GM12878 (cell line): ENCODE results near the gene TOX4. TPM values are rescaled to one million over a fixed set of nuclear protein-coding genes. Genes with fewer than 3 reads are reported as not detected.

Experiments used
- ATAC-seq: fragments of 200-7000 bp; cut with Tn5 transposase; 3 replicates; pipeline ENCODE4 v1.9.1; 2020; ENCODE audit warnings: mild to moderate bottlenecking, moderate library complexity
- BruUV-seq: library from RNA; stranded (reverse); fragments of 400-500 nt; replicated peaks from 2 replicates; lab custom pipeline; 2021; lab: Mats Ljungman, UMichigan
- CTCF ChIA-PET: fragments of 300-600 bp; sonication (Branson Sonifier 250); formaldehyde crosslinking; extraction: SDS; loops from one replicate; lab custom pipeline; 2021; ENCODE audit warnings: inconsistent platforms; lab: Yijun Ruan, JAX
- POLR2A ChIA-PET: fragments of 350-600 bp; formaldehyde crosslinking; extraction: SDS; loops from one replicate; lab custom pipeline; 2021; ENCODE audit warnings: inconsistent platforms; lab: Charles Lee
- RAD21 ChIA-PET: fragments of 300-600 bp; sonication (Branson Sonifier 250); formaldehyde crosslinking; loops from one replicate; lab custom pipeline; 2023; ENCODE audit warnings: antibody characterized with exemption; ENCODE audit not compliant: unreplicated experiment; lab: Charles Lee
- SMC1A ChIA-PET: fragments of 300-600 bp; sonication (Branson Sonifier 250); formaldehyde crosslinking; loops from one replicate; lab custom pipeline; 2023; ENCODE audit not compliant: unreplicated experiment, uncharacterized antibody; lab: Charles Lee
- DNase-seq: peaks from one replicate; pipeline ENCODE4 v3.0.0-alpha.2; 2011; ENCODE audit warnings: low read depth, low spot score
- FAIRE-seq: peaks from 3 replicates; lab custom pipeline; 2011; peaks lifted over from hg19 to GRCh38; lab: Jason Lieb, UNC
- H2AFZ ChIP-seq: 2 replicates; pipeline ENCODE4 v1.6.0; 2011; ENCODE audit warnings: low read depth, low read length, control low read depth; ENCODE audit not compliant: control insufficient read depth
- H3K27ac ChIP-seq: 2 replicates; pipeline ENCODE4 v1.5.1; 2011; ENCODE audit warnings: control low read depth; ENCODE audit not compliant: control insufficient read depth, insufficient read depth
- H3K27me3 ChIP-seq, 2 experiments: replicated peaks in 1 of 2; 2 replicates each; pipeline versions ENCODE4 v1.6.0 to v1.6.1; 2011; ENCODE audit warnings: low read length in 1 of 2; ENCODE audit not compliant: control insufficient read depth in 2 of 2, insufficient read depth in 2 of 2
- H3K36me3 ChIP-seq, 2 experiments: 2 replicates each; pipeline ENCODE4 v1.5.1; 2011; ENCODE audit warnings: low read length in 1 of 2; ENCODE audit not compliant: control insufficient read depth in 2 of 2, insufficient read depth in 2 of 2
- H3K4me1 ChIP-seq: 2 replicates; pipeline ENCODE4 v1.6.1; 2011; ENCODE audit warnings: mild to moderate bottlenecking, low read length, moderate library complexity, mixed read lengths; ENCODE audit not compliant: control insufficient read depth, insufficient read depth
- H3K4me2 ChIP-seq: 2 replicates; pipeline ENCODE4 v1.6.0; 2011; ENCODE audit warnings: control low read depth; ENCODE audit not compliant: control insufficient read depth, insufficient read depth
- H3K4me3 ChIP-seq: fragments of 200-600 bp; sonication (generic); 2 replicates; pipeline ENCODE4 v1.5.1; 2016
- H3K79me2 ChIP-seq: 2 replicates; pipeline ENCODE4 v1.6.0; 2011; ENCODE audit warnings: low read length; ENCODE audit not compliant: control insufficient read depth, insufficient read depth
- H3K9ac ChIP-seq: 2 replicates; pipeline ENCODE4 v1.8.0; 2011; ENCODE audit warnings: low read length, control low read depth, mixed read lengths; ENCODE audit not compliant: control insufficient read depth, insufficient read depth
- H3K9me3 ChIP-seq: replicated peaks from 3 replicates; pipeline ENCODE4 v1.5.1; 2011; ENCODE audit warnings: mild to moderate bottlenecking, low read length; ENCODE audit not compliant: control insufficient read depth, insufficient read depth
- H4K20me1 ChIP-seq: 2 replicates; pipeline ENCODE4 v1.6.0; 2011; ENCODE audit not compliant: control insufficient read depth, insufficient read depth
- BHLHE40 ChIP-seq, 2 experiments: fragments of 450-650 bp in 1 of 2; IDR thresholded peaks; 2 replicates each; pipeline ENCODE4 v1.6.1; 2011 to 2017; ENCODE audit warnings: low read depth in 2 of 2, borderline replicate concordance in 1 of 2, improper control_type of control experiment in 1 of 2, low read length in 1 of 2, mild to moderate bottlenecking in 1 of 2
- CREM ChIP-seq: IDR thresholded peaks from 2 replicates; pipeline ENCODE4 v1.6.1; 2014; ENCODE audit warnings: antibody characterized with exemption, low read depth
- E4F1 ChIP-seq: fragments of 450-650 bp; IDR thresholded peaks from 2 replicates; pipeline ENCODE4 v1.6.1; 2018; ENCODE audit warnings: borderline replicate concordance, mild to moderate bottlenecking; ENCODE audit not compliant: partially characterized antibody
- ETV6 ChIP-seq, 2 experiments: fragments of 450-650 bp in 1 of 2; IDR thresholded peaks in 1 of 2; conservative IDR thresholded peaks in 1 of 2; 2 replicates each; pipeline ENCODE4 v1.6.1; 2014; ENCODE audit warnings: antibody characterized with exemption in 1 of 2, borderline replicate concordance in 1 of 2, low read depth in 1 of 2, mild to moderate bottlenecking in 1 of 2, moderate library complexity in 1 of 2
- IKZF2 ChIP-seq, 2 experiments: fragments of 450-650 bp; IDR thresholded peaks; 2 replicates each; pipeline ENCODE4 v1.6.1; 2017; ENCODE audit warnings: mild to moderate bottlenecking in 2 of 2, moderate library complexity in 2 of 2
- JUND ChIP-seq: IDR thresholded peaks from 2 replicates; pipeline ENCODE4 v1.6.1; 2012; ENCODE audit warnings: low read depth, mild to moderate bottlenecking, low read length, improper control_type of control experiment, moderate library complexity
- KLF5 ChIP-seq: fragments of 450-650 bp; IDR thresholded peaks from 2 replicates; pipeline ENCODE4 v1.6.1; 2014; ENCODE audit warnings: mild to moderate bottlenecking; ENCODE audit not compliant: partially characterized antibody
- MTA2 ChIP-seq: fragments of 450-650 bp; IDR thresholded peaks from 2 replicates; pipeline ENCODE4 v1.6.1; 2016; ENCODE audit warnings: low read depth, mild to moderate bottlenecking, moderate library complexity
- POLR2A ChIP-seq: IDR thresholded peaks from 2 replicates; pipeline ENCODE4 v1.6.1; 2011; ENCODE audit warnings: low read depth, mild to moderate bottlenecking, low read length
- SIN3A ChIP-seq: IDR thresholded peaks from 2 replicates; pipeline ENCODE4 v1.6.1; 2012; ENCODE audit warnings: low read depth, low read length, improper control_type of control experiment
- SMAD1 ChIP-seq: fragments of 450-650 bp; IDR thresholded peaks from 2 replicates; pipeline ENCODE4 v1.6.1; 2018; ENCODE audit warnings: mild to moderate bottlenecking, low read depth; ENCODE audit not compliant: partially characterized antibody
- SMAD5 ChIP-seq: IDR thresholded peaks from 2 replicates; pipeline ENCODE4 v1.6.1; 2016; ENCODE audit warnings: antibody characterized with exemption, low read depth
- TCF12 ChIP-seq: IDR thresholded peaks from 2 replicates; pipeline ENCODE4 v1.6.1; 2011; ENCODE audit warnings: low read depth, mild to moderate bottlenecking, low read length
- ZBTB4 ChIP-seq: fragments of 450-650 bp; formaldehyde crosslinking; IDR thresholded peaks from 2 replicates; pipeline ENCODE4 v1.4.0; 2022; ENCODE audit warnings: mild to moderate bottlenecking, moderate library complexity
- ZNF592 ChIP-seq: fragments of 450-650 bp; IDR thresholded peaks from 2 replicates; pipeline ENCODE4 v1.6.1; 2017; ENCODE audit warnings: mild to moderate bottlenecking, moderate library complexity
- ZZZ3 ChIP-seq: IDR thresholded peaks from 2 replicates; pipeline ENCODE4 v1.6.1; 2011; ENCODE audit warnings: low read depth; ENCODE audit not compliant: control insufficient read depth, insufficient read length
- WGBS: methylation state at CpG from one replicate; pipeline ENCODE4 v1.1.6; 2016; ENCODE audit warnings: low lambda C conversion rate; ENCODE audit not compliant: insufficient replicate concordance, insufficient coverage; ENCODE audit errors: missing lambda C conversion rate; 5-methylcytosine and 5-hydroxymethylcytosine counted together
- in situ Hi-C: fragments of 300-500 bp; cut with MboI; formaldehyde crosslinking; loops from 9 replicates; pipeline ENCODE4 v1.14.3; 2018; ENCODE audit warnings: mixed read lengths
- intact Hi-C: fragments of 100-400 bp; cut with micrococcal nuclease; formaldehyde crosslinking; loops from one replicate; pipeline ENCODE4 v1.14.2; 2022; ENCODE audit not compliant: unreplicated experiment
- polyA plus RNA-seq, 11 experiments: library from polyadenylated mRNA; depleted of rRNA in 4 of 11; unstranded in 6 of 11; stranded (reverse) in 5 of 11; fragments of >200 nt; fragmentation: Nextera tagmentation in 4 of 11; fragmentation: Illumina TruSeq in 1 of 11; extraction: Ambion mirVana in 4 of 11; extraction: Trizol in 1 of 11; gene quantifications; 1 replicate in 1 of 11; 2 replicates in 10 of 11; pipeline versions ENCODE4 v1.2.1 to v1.2.3, GENCODE V29; 2011 to 2016; ENCODE audit warnings: inconsistent platforms in 2 of 11, missing spikeins in 2 of 11, low read depth in 1 of 11
- total RNA-seq, 4 experiments: library from RNA; depleted of rRNA in 3 of 4; stranded (reverse); fragments of >200 nt in 3 of 4; fragmentation: Illumina TruSeq in 1 of 4; extraction: Trizol in 1 of 4; gene quantifications; 2 replicates each; pipeline versions ENCODE4 v1.2.1 to v1.2.3, GENCODE V29; 2013 to 2021

The TOX4 gene
- total and polyA plus RNA-seq, 10 of the 15 experiments (the other 5 are each of a cell fraction or from before 2014, with no cell fraction given), result 18.4 to 113 (median 55.2) TPM

GRCh38 chr14:21543963-21544362 lies 67.0 kb downstream of the TOX4 start:
- WGBS, result 34% methylated on average over 5 of the region's 5 CpGs
- intact Hi-C loops, result no loop called here
- H3K4me2 ChIP-seq, result no peak overlapping the region
- TF ChIP-seq SIN3A, result no peak
- no peak for TF ChIP-seq TCF12
- no peak for TF ChIP-seq E4F1
- TF ChIP-seq ZBTB4 (CRISPR knock-in tag), result no peak
- TF ChIP-seq SMAD1, result no peak
- no peak for TF ChIP-seq ETV6 (conservative IDR thresholded peaks at IDR 0.05 in 1 of 2, IDR thresholded peaks at IDR 0.05 in 1 of 2; ENCODE audit: borderline replicate concordance in 1 of 2, low read depth in 1 of 2)
- no peak for TF ChIP-seq POLR2A
- no peak for TF ChIP-seq KLF5
- no peak for TF ChIP-seq MTA2
- TF ChIP-seq ZZZ3, result no peak
- no peak for TF ChIP-seq ZNF592
- no peak for TF ChIP-seq CREM
- no peak for TF ChIP-seq IKZF2 (IDR thresholded peaks at IDR 0.05)
- no peak for TF ChIP-seq JUND
- TF ChIP-seq BHLHE40 (IDR thresholded peaks at IDR 0.05; ENCODE audit: borderline replicate concordance in 1 of 2, low read depth in 2 of 2, low read length in 1 of 2), result no peak
- TF ChIP-seq SMAD5, result no peak

More at GRCh38 chr14:21543963-21544362, 67.0 kb downstream of the TOX4 start:
- no peak overlapping the region for H3K9ac ChIP-seq
- FAIRE-seq, result no peak
- no peak overlapping the region for H3K4me3 ChIP-seq
- H3K27ac ChIP-seq, result no peak overlapping the region
- in situ Hi-C loops, result no loop called here
- no peak for DNase-seq
- no peak for ATAC-seq
- POLR2A ChIA-PET, result interaction anchor here (0.6 kb wide), 1 partner anchor 130 kb away, joined by 3 read pairs; no protein-coding TSS in a partner anchor
- CTCF ChIA-PET, result no interaction called here
- H2AFZ ChIP-seq, result no peak overlapping the region
- SMC1A ChIA-PET, result no interaction called here
- no TSS peak for BruUV-seq
- no peaks in the 10 kb centered on the region for H3K36me3 ChIP-seq
- H3K79me2 ChIP-seq, result no peaks in the 10 kb centered on the region
- H4K20me1 ChIP-seq, result no peaks in the 10 kb centered on the region
- H3K4me1 ChIP-seq, result no peaks in the 10 kb centered on the region
- no peaks in the 10 kb centered on the region; a peak in 1 of 4 replicates for H3K27me3 ChIP-seq
- RAD21 ChIA-PET, result no interaction called here
- no peaks in the 10 kb centered on the region for H3K9me3 ChIP-seq
